ENCODE results near the gene URB1.

- TF ChIP-seq POLR2AphosphoS5 (IDR thresholded peaks at IDR 0.05; ENCODE audit: insufficient read depth, low read depth, low read length) (no peak), POLR2A (IDR thresholded peaks at IDR 0.05; ENCODE audit: low read depth, low read length) (no peak), EZH2 (IDR thresholded peaks at IDR 0.05; ENCODE audit: borderline replicate concordance, low read depth, low read length, severe bottlenecking) (no peak), GATA2 (IDR thresholded peaks at IDR 0.05; ENCODE audit: insufficient read depth, insufficient read length, low read depth, low read length) (no peak)
- TF ChIP-seq, protein P1, sequence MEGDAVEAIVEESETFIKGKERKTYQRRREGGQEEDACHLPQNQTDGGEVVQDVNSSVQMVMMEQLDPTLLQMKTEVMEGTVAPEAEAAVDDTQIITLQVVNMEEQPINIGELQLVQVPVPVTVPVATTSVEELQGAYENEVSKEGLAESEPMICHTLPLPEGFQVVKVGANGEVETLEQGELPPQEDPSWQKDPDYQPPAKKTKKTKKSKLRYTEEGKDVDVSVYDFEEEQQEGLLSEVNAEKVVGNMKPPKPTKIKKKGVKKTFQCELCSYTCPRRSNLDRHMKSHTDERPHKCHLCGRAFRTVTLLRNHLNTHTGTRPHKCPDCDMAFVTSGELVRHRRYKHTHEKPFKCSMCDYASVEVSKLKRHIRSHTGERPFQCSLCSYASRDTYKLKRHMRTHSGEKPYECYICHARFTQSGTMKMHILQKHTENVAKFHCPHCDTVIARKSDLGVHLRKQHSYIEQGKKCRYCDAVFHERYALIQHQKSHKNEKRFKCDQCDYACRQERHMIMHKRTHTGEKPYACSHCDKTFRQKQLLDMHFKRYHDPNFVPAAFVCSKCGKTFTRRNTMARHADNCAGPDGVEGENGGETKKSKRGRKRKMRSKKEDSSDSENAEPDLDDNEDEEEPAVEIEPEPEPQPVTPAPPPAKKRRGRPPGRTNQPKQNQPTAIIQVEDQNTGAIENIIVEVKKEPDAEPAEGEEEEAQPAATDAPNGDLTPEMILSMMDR (IDR thresholded peaks at IDR 0.05; ENCODE audit: extremely low read depth in 1 of 2, insufficient read depth in 1 of 2, low read depth in 1 of 2, low read length in 2 of 2): no peak
Measured at GRCh38 chr21:32426066-32426465, 33.3 kb upstream of the URB1 start.

Data from endothelial cell of umbilical vein (primary cell).